ENCODE measurements around the gene BTBD9. TPM values are rescaled to one million over a fixed set of nuclear protein-coding genes. Genes with fewer than 3 reads are reported as not detected.

Gene BTBD9
- total and polyA plus RNA-seq, 2 donors (not counting 1 experiment from before 2014, with no cell fraction given): 4.1 to 48.9 TPM

DNA sequence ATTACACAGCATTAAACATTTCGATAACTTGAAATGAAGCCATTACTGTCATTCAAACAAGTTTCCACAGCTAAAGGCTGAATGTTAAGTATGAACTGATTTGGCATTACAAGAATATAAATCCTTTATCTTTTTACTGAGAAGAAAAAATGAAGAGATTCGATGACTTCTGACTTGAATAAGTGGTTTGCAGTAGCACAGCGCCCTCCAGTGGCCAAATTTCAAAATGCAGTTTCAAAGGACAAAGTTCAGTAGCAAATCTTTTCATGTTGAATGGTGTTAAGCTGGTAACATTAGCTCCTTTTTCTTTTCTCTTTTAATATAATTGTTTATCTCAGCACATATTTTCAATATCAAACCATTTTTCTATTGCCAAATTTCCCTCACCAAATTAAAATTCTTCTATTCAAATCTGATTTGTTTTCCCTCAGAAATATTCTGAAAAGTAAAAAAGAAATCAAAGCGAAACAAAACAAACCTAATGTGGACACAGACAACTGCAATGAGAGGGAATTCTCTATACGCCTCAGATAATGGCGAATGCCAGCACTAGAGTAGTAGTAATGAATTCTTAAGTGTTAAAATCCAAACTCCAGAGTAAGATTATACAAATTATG lies 145.7 kb downstream of the BTBD9 start:
- no peak for TF ChIP-seq EZH2 (IDR thresholded peaks at IDR 0.05; ENCODE audit: borderline replicate concordance, insufficient read depth, low read depth, low read length, poor library complexity, severe bottlenecking)
- TF ChIP-seq, protein P1, sequence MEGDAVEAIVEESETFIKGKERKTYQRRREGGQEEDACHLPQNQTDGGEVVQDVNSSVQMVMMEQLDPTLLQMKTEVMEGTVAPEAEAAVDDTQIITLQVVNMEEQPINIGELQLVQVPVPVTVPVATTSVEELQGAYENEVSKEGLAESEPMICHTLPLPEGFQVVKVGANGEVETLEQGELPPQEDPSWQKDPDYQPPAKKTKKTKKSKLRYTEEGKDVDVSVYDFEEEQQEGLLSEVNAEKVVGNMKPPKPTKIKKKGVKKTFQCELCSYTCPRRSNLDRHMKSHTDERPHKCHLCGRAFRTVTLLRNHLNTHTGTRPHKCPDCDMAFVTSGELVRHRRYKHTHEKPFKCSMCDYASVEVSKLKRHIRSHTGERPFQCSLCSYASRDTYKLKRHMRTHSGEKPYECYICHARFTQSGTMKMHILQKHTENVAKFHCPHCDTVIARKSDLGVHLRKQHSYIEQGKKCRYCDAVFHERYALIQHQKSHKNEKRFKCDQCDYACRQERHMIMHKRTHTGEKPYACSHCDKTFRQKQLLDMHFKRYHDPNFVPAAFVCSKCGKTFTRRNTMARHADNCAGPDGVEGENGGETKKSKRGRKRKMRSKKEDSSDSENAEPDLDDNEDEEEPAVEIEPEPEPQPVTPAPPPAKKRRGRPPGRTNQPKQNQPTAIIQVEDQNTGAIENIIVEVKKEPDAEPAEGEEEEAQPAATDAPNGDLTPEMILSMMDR (IDR thresholded peaks at IDR 0.05): peak; percentile 98
- DNase-seq (peak; percentile 82), ATAC-seq (ENCODE audit: low read depth) (peak; percentile 45)
- Histone ChIP-seq H3K36me3 (replicated peaks in 1 of 2; ENCODE audit: control extremely low read depth in 1 of 2, control insufficient read depth in 1 of 2, extremely low read depth in 1 of 2, insufficient read depth in 2 of 2, low read length in 1 of 2) (no peaks in the 10 kb centered on the region), H3K4me2 (replicated peaks; ENCODE audit: low read depth, low read length, poor library complexity, severe bottlenecking) (no peak overlapping the region), H3K4me3 (ENCODE audit: control extremely low read depth in 1 of 5, extremely low read depth in 1 of 5, insufficient read depth in 1 of 5, low read depth in 2 of 5, low read length in 4 of 5) (no peak overlapping the region), H4K20me1 (ENCODE audit: control insufficient read depth, insufficient read depth, low read length, poor library complexity, severe bottlenecking) (no peaks in the 10 kb centered on the region), H3K79me2 (ENCODE audit: control insufficient read depth, insufficient read depth, low read length) (no peaks in the 10 kb centered on the region), H3K27ac (ENCODE audit: low read length in 2 of 2) (no peak overlapping the region), H3K9me3 (ENCODE audit: control extremely low read depth in 1 of 3, control insufficient read depth in 2 of 3, insufficient read depth in 1 of 3, low read length in 2 of 3) (no peaks in the 10 kb centered on the region), H2AFZ (ENCODE audit: insufficient read depth, low read depth, low read length, poor library complexity, severe bottlenecking) (no peak overlapping the region), H3K4me1 (ENCODE audit: control insufficient read depth in 2 of 2, insufficient read depth in 2 of 2, low read length in 2 of 2) (no peaks in the 10 kb centered on the region), H3K9ac (ENCODE audit: low read length) (no peak overlapping the region), H3K27me3 (replicated peaks in 1 of 4; ENCODE audit: control extremely low read depth in 1 of 4, control insufficient read depth in 3 of 4, insufficient read depth in 4 of 4, low read length in 3 of 4) (no peaks in the 10 kb centered on the region)
- no CpG with 5 or more reads among the region's 6 CpGs for WGBS (ENCODE audit: insufficient coverage)
- no peak overlapping the region for H3K4me3 Mint-ChIP-seq
- no peak overlapping the region for H3K27ac Mint-ChIP-seq
- ChIA-PET POLR2A (no interaction called here), CTCF (interaction anchor here (0.7 to 3.1 kb wide), 50 partner anchors 9 to 1012 kb away, joined by 3 to 65 read pairs (median 4); partner anchors contain the start of genes MDGA1 and ZFAND3)
- no peaks in the 10 kb centered on the region for H3K9me3 Mint-ChIP-seq (ENCODE audit: insufficient read depth)
- H3K4me1 Mint-ChIP-seq: peaks cover 11% of the 10 kb centered on the region
- no peaks in the 10 kb centered on the region for H3K27me3 Mint-ChIP-seq
- intact Hi-C loops (cut with micrococcal nuclease): loop anchor here (1.0 to 5.0 kb wide), 8 partner anchors 76 to 1169 kb away; partner anchors contain the start of gene MDGA1

DNA sequence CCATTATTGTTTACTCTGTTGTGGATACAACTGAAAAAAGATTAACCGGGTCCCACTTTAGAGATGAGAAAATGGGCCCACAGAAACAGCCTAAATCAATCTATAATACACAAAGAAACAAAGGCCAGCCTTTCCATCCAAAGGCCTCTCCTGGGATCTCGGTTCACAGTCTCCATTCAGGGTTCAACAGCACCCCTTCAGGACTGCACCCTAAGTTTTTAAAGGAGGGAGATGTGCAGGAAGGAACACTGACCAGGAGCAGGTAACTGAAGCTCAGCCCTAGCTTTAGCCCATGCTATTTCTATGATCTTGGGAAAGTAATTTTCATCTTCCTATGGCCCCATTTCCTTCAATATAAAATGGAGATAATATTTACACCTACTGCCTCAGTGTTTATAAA lies 147.7 kb downstream of the BTBD9 start:
- no peak for ATAC-seq (ENCODE audit: low read depth)

More for the DNA sequence above, 147.7 kb downstream of the BTBD9 start:
- Histone ChIP-seq H2AFZ (ENCODE audit: insufficient read depth, low read depth, low read length, poor library complexity, severe bottlenecking) (no peak overlapping the region), H3K27ac (ENCODE audit: low read length in 2 of 2) (no peak overlapping the region), H3K9me3 (ENCODE audit: control extremely low read depth in 1 of 3, control insufficient read depth in 2 of 3, insufficient read depth in 1 of 3, low read length in 2 of 3) (no peaks in the 10 kb centered on the region), H3K4me3 (ENCODE audit: control extremely low read depth in 1 of 5, extremely low read depth in 1 of 5, insufficient read depth in 1 of 5, low read depth in 2 of 5, low read length in 4 of 5) (no peak overlapping the region), H3K9ac (ENCODE audit: low read length) (no peak overlapping the region), H3K27me3 (replicated peaks in 1 of 4; ENCODE audit: control extremely low read depth in 1 of 4, control insufficient read depth in 3 of 4, insufficient read depth in 4 of 4, low read length in 3 of 4) (no peaks in the 10 kb centered on the region), H4K20me1 (ENCODE audit: control insufficient read depth, insufficient read depth, low read length, poor library complexity, severe bottlenecking) (no peaks in the 10 kb centered on the region), H3K79me2 (ENCODE audit: control insufficient read depth, insufficient read depth, low read length) (no peaks in the 10 kb centered on the region), H3K36me3 (replicated peaks in 1 of 2; ENCODE audit: control extremely low read depth in 1 of 2, control insufficient read depth in 1 of 2, extremely low read depth in 1 of 2, insufficient read depth in 2 of 2, low read length in 1 of 2) (no peaks in the 10 kb centered on the region), H3K4me1 (ENCODE audit: control insufficient read depth in 2 of 2, insufficient read depth in 2 of 2, low read length in 2 of 2) (no peaks in the 10 kb centered on the region), H3K4me2 (replicated peaks; ENCODE audit: low read depth, low read length, poor library complexity, severe bottlenecking) (no peak overlapping the region)
- Mint-ChIP-seq H3K9me3 (ENCODE audit: insufficient read depth) (no peaks in the 10 kb centered on the region), H3K4me1 (peaks cover 11% of the 10 kb centered on the region), H3K27me3 (no peaks in the 10 kb centered on the region), H3K27ac (no peak overlapping the region), H3K4me3 (no peak overlapping the region)
- ChIA-PET CTCF (interaction anchor here (0.7 to 1.7 kb wide), 4 partner anchors 11 to 956 kb away, joined by 3 to 4 read pairs (median 4); no protein-coding TSS in a partner anchor), POLR2A (interaction anchor here (0.6 kb wide), 1 partner anchor 794 kb away, joined by 3 read pairs; the partner anchor contains the start of gene MDGA1)
- no peak for DNase-seq
- intact Hi-C loops (cut with micrococcal nuclease): loop anchor here (5.0 kb wide), 3 partner anchors 795 to 1010 kb away; partner anchors contain the start of gene MDGA1
- TF ChIP-seq, protein P1 (IDR thresholded peaks at IDR 0.05): no peak
- no peak for TF ChIP-seq EZH2 (IDR thresholded peaks at IDR 0.05; ENCODE audit: borderline replicate concordance, insufficient read depth, low read depth, low read length, poor library complexity, severe bottlenecking)
- no CpG with 5 or more reads among the region's 2 CpGs for WGBS (ENCODE audit: insufficient coverage)

Measured in B cell (primary cell).